Hematopoietic multipotent progenitor cell treated with erythropoietin and hydrocortisone succinate and interleukin-3 and kit ligand, for 4 days (in vitro differentiated cells): ENCODE data around the gene PRTFDC1.
"Not testable (repeated sequence)": the region's sequence is repeated elsewhere in the genome, so short reads cannot be mapped to it uniquely, and the experiment has no call there.

Experiments used
- DNase-seq: peaks from one replicate; pipeline ENCODE4 v3.0.0-alpha.2; 2015

The PRTFDC1 gene

GRCh38 chr10:24952143-24952706 is at the start of gene PRTFDC1:
PRTFDC1 (minus strand) TSS chr10:24952606; CDS start chr10:24952575, 31 bp downstream.
- peak; percentile 56 for DNase-seq

GRCh38 chr10:24998044-24998443 is 45.6 kb upstream of the PRTFDC1 start:
- no peak for DNase-seq

- no peak for DNase-seq
Observed at GRCh38 chr10:24995072-24995471, 42.7 kb upstream of the PRTFDC1 start.

- DNase-seq: no peak
Observed at GRCh38 chr10:24993237-24993958, 41.0 kb upstream of the PRTFDC1 start.

- peak; percentile 3 for DNase-seq
Observed at GRCh38 chr10:24992512-24993133, 40.2 kb upstream of the PRTFDC1 start.

- DNase-seq: no peak
Observed at GRCh38 chr10:24991298-24991697, 38.9 kb upstream of the PRTFDC1 start.

- peak; percentile 40 for DNase-seq
Observed at GRCh38 chr10:24989867-24990266, 37.5 kb upstream of the PRTFDC1 start.

- DNase-seq: peak; percentile 90
Observed at GRCh38 chr10:24988831-24989640, 36.6 kb upstream of the PRTFDC1 start.

GRCh38 chr10:24984906-24985305 is 32.5 kb upstream of the PRTFDC1 start:
- DNase-seq: no peak

- DNase-seq: no peak
Observed at GRCh38 chr10:24983946-24984345, 31.5 kb upstream of the PRTFDC1 start.

GRCh38 chr10:24983130-24983529 is 30.7 kb upstream of the PRTFDC1 start:
- no peak for DNase-seq

GRCh38 chr10:24982319-24983112 is 30.1 kb upstream of the PRTFDC1 start:
- no peak for DNase-seq

- DNase-seq: peak; percentile 24
Observed at GRCh38 chr10:24981161-24981710, 28.8 kb upstream of the PRTFDC1 start.

GRCh38 chr10:24979685-24980084 is 27.3 kb upstream of the PRTFDC1 start:
- DNase-seq: no peak

GRCh38 chr10:24974976-24975375 is 22.6 kb upstream of the PRTFDC1 start:
- no peak for DNase-seq

GRCh38 chr10:24973163-24973562 is 20.8 kb upstream of the PRTFDC1 start:
- no peak for DNase-seq

- DNase-seq: no peak
Observed at GRCh38 chr10:24971374-24971773, 19.0 kb upstream of the PRTFDC1 start.

- no peak for DNase-seq
Observed at GRCh38 chr10:24969841-24970281, 17.5 kb upstream of the PRTFDC1 start.

GRCh38 chr10:24968951-24969350 is 16.5 kb upstream of the PRTFDC1 start:
- DNase-seq: not testable (repeated sequence)

GRCh38 chr10:24968349-24968748 is 15.9 kb upstream of the PRTFDC1 start:
- DNase-seq: no peak

- DNase-seq: no peak
Observed at GRCh38 chr10:24966962-24967481, 14.6 kb upstream of the PRTFDC1 start.

GRCh38 chr10:24965051-24965450 is 12.6 kb upstream of the PRTFDC1 start:
- no peak for DNase-seq
